Calu3 (cell line): ENCODE data around the gene TNS2. TPM values are rescaled to one million over a fixed set of nuclear protein-coding genes. Genes with fewer than 3 reads are reported as not detected.
A peak's percentile ranks its signal among the peaks of the same experiment; 100 is the strongest.
"Not testable (repeated sequence)": the region's sequence is repeated elsewhere in the genome, so short reads cannot be mapped to it uniquely, and the experiment has no call there.

Source experiments
- BruUV-seq: library from RNA; stranded (reverse); fragments of 400-500 nt; replicated peaks from 2 replicates; lab custom pipeline; 2021; lab: Mats Ljungman, UMichigan
- CTCF ChIA-PET: fragments of 300-600 bp; sonication (Branson Sonifier 250); formaldehyde crosslinking; loops from one replicate; lab custom pipeline; 2022; ENCODE audit warnings: antibody characterized with exemption; lab: Charles Lee
- DNase-seq: peaks from one replicate; pipeline ENCODE4 v3.0.0; 2022
- H3K27ac Mint-ChIP-seq: one replicate; pipeline ENCODE4 v1.8.0; 2022; ENCODE audit warnings: mixed read lengths; ENCODE audit not compliant: unreplicated experiment
- H3K27me3 Mint-ChIP-seq: one replicate; pipeline ENCODE4 v1.8.0; 2022; ENCODE audit warnings: mixed read lengths; ENCODE audit not compliant: unreplicated experiment
- H3K36me3 Mint-ChIP-seq: one replicate; pipeline ENCODE4 v1.8.0; 2022; ENCODE audit warnings: mild to moderate bottlenecking, moderate library complexity, mixed read lengths; ENCODE audit not compliant: insufficient read depth, unreplicated experiment
- H3K4me1 Mint-ChIP-seq: one replicate; pipeline ENCODE4 v1.8.0; 2022; ENCODE audit warnings: mild to moderate bottlenecking, low read depth, mixed read lengths; ENCODE audit not compliant: unreplicated experiment
- H3K4me3 Mint-ChIP-seq: one replicate; pipeline ENCODE4 v1.8.0; 2022; ENCODE audit warnings: mild to moderate bottlenecking, low read depth, moderate library complexity, mixed read lengths; ENCODE audit not compliant: unreplicated experiment
- H3K9me3 Mint-ChIP-seq: one replicate; pipeline ENCODE4 v1.8.0; 2022; ENCODE audit warnings: low read depth, mixed read lengths; ENCODE audit not compliant: unreplicated experiment
- CTCF ChIP-seq: fragments of 200-600 bp; IDR thresholded peaks from one replicate; pipeline ENCODE4 v1.8.0; 2022; ENCODE audit warnings: antibody characterized with exemption; ENCODE audit not compliant: unreplicated experiment
- intact Hi-C: fragments of 100-400 bp; cut with micrococcal nuclease; formaldehyde crosslinking; loops from one replicate; pipeline ENCODE4 v1.10.0; 2022; ENCODE audit not compliant: unreplicated experiment
- total RNA-seq: library from RNA; stranded (reverse); gene quantifications from 2 replicates; pipeline ENCODE4 v1.2.3, GENCODE V29; 2022

The TNS2 gene
- total RNA-seq, 1 experiment from 2014 or later: 1.3 TPM

GRCh38 chr12:53094394-53094787 is 44.5 kb downstream of the TNS2 start:
- TF ChIP-seq CTCF: no peak
- H3K27me3 Mint-ChIP-seq: peaks cover 23% of the 10 kb centered on the region
- BruUV-seq: no TSS peak
- no peak for DNase-seq
- no peaks in the 10 kb centered on the region for H3K9me3 Mint-ChIP-seq
- H3K27ac Mint-ChIP-seq: no peak overlapping the region
- H3K4me3 Mint-ChIP-seq: no peak overlapping the region
- intact Hi-C loops: no loop called here
- peaks cover 20% of the 10 kb centered on the region for H3K4me1 Mint-ChIP-seq
- CTCF ChIA-PET: interaction anchor here (1.4 kb wide), 1 partner anchor 16 kb away, joined by 3 read pairs; the partner anchor contains the start of gene SPRYD3
- peaks cover 28% of the 10 kb centered on the region for H3K36me3 Mint-ChIP-seq

GRCh38 chr12:53094796-53095595 is 45.1 kb downstream of the TNS2 start:
- H3K4me1 Mint-ChIP-seq: peaks cover 23% of the 10 kb centered on the region
- H3K36me3 Mint-ChIP-seq: peaks cover 31% of the 10 kb centered on the region
- BruUV-seq, H3K4me3 Mint-ChIP-seq, DNase-seq, intact Hi-C loops, H3K9me3 Mint-ChIP-seq, H3K27ac Mint-ChIP-seq: not testable (repeated sequence)
- CTCF ChIA-PET: interaction anchor here (1.4 kb wide), 1 partner anchor 16 kb away, joined by 3 read pairs; the partner anchor contains the start of gene SPRYD3
- H3K27me3 Mint-ChIP-seq: peaks cover 23% of the 10 kb centered on the region

GRCh38 chr12:53095596-53095895 is 45.7 kb downstream of the TNS2 start:
- H3K4me3 Mint-ChIP-seq, DNase-seq, intact Hi-C loops, H3K9me3 Mint-ChIP-seq, H3K27ac Mint-ChIP-seq, BruUV-seq: not testable (repeated sequence)
- Mint-ChIP-seq H3K4me1 (peaks cover 23% of the 10 kb centered on the region), H3K27me3 (peaks cover 21% of the 10 kb centered on the region), H3K36me3 (peaks cover 31% of the 10 kb centered on the region)
- CTCF ChIA-PET: interaction anchor here (1.4 kb wide), 1 partner anchor 17 kb away, joined by 3 read pairs; the partner anchor contains the start of gene SPRYD3

- no peak for DNase-seq
- peaks cover 14% of the 10 kb centered on the region for H3K27me3 Mint-ChIP-seq
- no peak overlapping the region for H3K4me3 Mint-ChIP-seq
- no TSS peak for BruUV-seq
- CTCF ChIA-PET: interaction anchor here (1.4 kb wide), 1 partner anchor 18 kb away, joined by 3 read pairs; the partner anchor contains the start of gene SPRYD3
- intact Hi-C loops: no loop called here
- no peak for TF ChIP-seq CTCF
- H3K4me1 Mint-ChIP-seq: peaks cover 23% of the 10 kb centered on the region
- no peaks in the 10 kb centered on the region for H3K9me3 Mint-ChIP-seq
- peaks cover 31% of the 10 kb centered on the region for H3K36me3 Mint-ChIP-seq
- H3K27ac Mint-ChIP-seq: no peak overlapping the region
Observed at GRCh38 chr12:53096089-53096741, 46.4 kb downstream of the TNS2 start.

GRCh38 chr12:53096759-53097158 is 46.9 kb downstream of the TNS2 start:
- peaks cover 9% of the 10 kb centered on the region for H3K27me3 Mint-ChIP-seq
- no peak for DNase-seq
- peaks cover 31% of the 10 kb centered on the region for H3K36me3 Mint-ChIP-seq
- intact Hi-C loops: no loop called here
- CTCF ChIA-PET: interaction anchor here (3.0 kb wide), 1 partner anchor 19 kb away, joined by 17 read pairs; the partner anchor contains the start of gene SPRYD3
- no peak for TF ChIP-seq CTCF
- peaks cover 23% of the 10 kb centered on the region for H3K4me1 Mint-ChIP-seq
- BruUV-seq: no TSS peak
- H3K4me3 Mint-ChIP-seq: peak overlapping the region; percentile 81
- H3K9me3 Mint-ChIP-seq: no peaks in the 10 kb centered on the region
- H3K27ac Mint-ChIP-seq: peak overlapping the region; percentile 8
